Thymus (tissue), 11 donors: ENCODE results near the gene MED12L. TPM values are rescaled to one million over a fixed set of nuclear protein-coding genes. Genes with fewer than 3 reads are reported as not detected.
A peak's percentile ranks its signal among the peaks of the same experiment; 100 is the strongest.

Experiments
- DNase-seq, 9 donors: peaks; one replicate each; pipeline ENCODE4 v3.0.0-alpha.2; 2013; ENCODE audit warnings: low spot score in 9 of 9, low read depth in 6 of 9, missing footprints in 1 of 9
- H3K27ac ChIP-seq, 2 donors: one replicate each; pipeline ENCODE4 v1.5.1; 2013; ENCODE audit warnings: control low read depth in 1 of 2, low read depth in 1 of 2, low read length in 1 of 2, mild to moderate bottlenecking in 1 of 2, moderate library complexity in 1 of 2
- H3K27me3 ChIP-seq, 2 donors: one replicate each; pipeline ENCODE4 v1.5.1; 2013; ENCODE audit warnings: low read length in 1 of 2; ENCODE audit not compliant: control insufficient read depth in 2 of 2, insufficient read depth in 1 of 2
- H3K36me3 ChIP-seq, 2 donors: one replicate each; pipeline ENCODE4 v1.5.1; 2013; ENCODE audit warnings: low read length in 1 of 2, mild to moderate bottlenecking in 1 of 2, moderate library complexity in 1 of 2; ENCODE audit not compliant: control insufficient read depth in 2 of 2, insufficient read depth in 2 of 2
- H3K4me1 ChIP-seq, 2 donors: one replicate each; pipeline ENCODE4 v1.5.1; 2013; ENCODE audit warnings: low read length in 2 of 2; ENCODE audit not compliant: control insufficient read depth in 2 of 2, insufficient read depth in 2 of 2
- H3K4me3 ChIP-seq, 2 donors: one replicate each; pipeline ENCODE4 v1.5.1; 2013; ENCODE audit warnings: low read length in 2 of 2, control low read depth in 1 of 2, mild to moderate bottlenecking in 1 of 2
- H3K9me3 ChIP-seq, 2 donors: one replicate each; pipeline ENCODE4 v1.5.1; 2013; ENCODE audit warnings: low read length in 1 of 2, mild to moderate bottlenecking in 1 of 2; ENCODE audit not compliant: control insufficient read depth in 2 of 2, insufficient read depth in 1 of 2
- WGBS: extraction: QIAGEN DNeasy Blood & Tissue Kit; methylation state at CpG from one replicate; pipeline ENCODE4 v1.1.7; 2013; 5-methylcytosine and 5-hydroxymethylcytosine counted together
- polyA plus RNA-seq: library from polyadenylated mRNA; stranded (reverse); fragments of 200-250 nt; gene quantifications from one replicate; pipeline ENCODE4 v1.2.3, GENCODE V29; 2013
- total RNA-seq: library from RNA; stranded (reverse); fragments of 120-200 nt; gene quantifications from one replicate; pipeline ENCODE4 v1.2.4, GENCODE V29; 2013
- donor health status: healthy.

Gene MED12L
- total and polyA plus RNA-seq, 2 donors = 0.30 to 1.7 TPM

DNA sequence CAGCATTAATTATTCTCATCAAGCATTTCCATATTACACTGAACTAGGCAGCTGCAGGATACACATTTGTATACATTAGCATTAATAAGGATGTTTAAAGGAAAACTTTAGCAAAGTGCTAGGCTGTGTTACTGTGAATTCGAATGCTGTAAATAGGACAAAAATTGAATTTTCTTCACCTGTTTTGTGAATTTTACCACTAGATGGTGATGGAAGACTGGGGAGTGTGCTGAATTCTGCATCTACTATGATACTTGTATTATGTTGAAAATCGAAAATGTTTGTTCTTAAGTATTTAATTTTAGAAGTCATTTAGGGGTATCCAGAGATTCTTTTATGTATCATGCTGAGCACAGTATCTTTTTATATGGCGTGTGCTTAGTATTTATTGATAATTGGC is 205.2 kb downstream of the MED12L start:
- 91% methylated on average over 3 of the region's 3 CpGs for WGBS
- no peaks in the 10 kb centered on the region for H3K4me1 ChIP-seq
- no peak overlapping the region for H3K4me3 ChIP-seq
- H3K27ac ChIP-seq = no peak overlapping the region
- H3K9me3 ChIP-seq = no peaks in the 10 kb centered on the region
- peak in 1 of 9 donors; percentile 27 for DNase-seq
- no peaks in the 10 kb centered on the region for H3K27me3 ChIP-seq
- H3K36me3 ChIP-seq = no peaks in the 10 kb centered on the region

DNA sequence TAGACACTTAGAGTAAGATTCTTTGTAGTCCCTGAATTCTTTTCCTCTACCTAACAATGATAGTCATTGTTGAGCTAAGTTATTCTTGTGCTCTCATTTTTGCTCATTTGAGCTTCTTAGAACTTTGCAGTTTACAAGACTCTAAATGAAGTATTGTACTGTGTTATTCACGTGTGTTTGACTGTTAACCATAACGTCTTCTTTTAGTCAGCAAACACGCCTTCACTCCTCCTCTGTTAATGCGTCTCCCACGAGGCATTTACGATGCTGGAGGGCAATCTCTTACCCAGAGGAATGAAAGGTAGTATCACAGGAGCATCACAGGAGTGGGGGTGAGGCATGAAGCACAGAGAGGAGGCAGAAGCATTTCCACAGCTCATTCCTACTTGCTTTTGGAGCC is 207.7 kb downstream of the MED12L start:
- no peaks in the 10 kb centered on the region for H3K27me3 ChIP-seq
- no peaks in the 10 kb centered on the region for H3K36me3 ChIP-seq
- H3K9me3 ChIP-seq = no peaks in the 10 kb centered on the region
- no peak overlapping the region for H3K4me3 ChIP-seq
- DNase-seq = no peak
- 96% methylated on average over 6 of the region's 6 CpGs for WGBS
- H3K4me1 ChIP-seq = no peaks in the 10 kb centered on the region
- H3K27ac ChIP-seq = no peak overlapping the region

DNA sequence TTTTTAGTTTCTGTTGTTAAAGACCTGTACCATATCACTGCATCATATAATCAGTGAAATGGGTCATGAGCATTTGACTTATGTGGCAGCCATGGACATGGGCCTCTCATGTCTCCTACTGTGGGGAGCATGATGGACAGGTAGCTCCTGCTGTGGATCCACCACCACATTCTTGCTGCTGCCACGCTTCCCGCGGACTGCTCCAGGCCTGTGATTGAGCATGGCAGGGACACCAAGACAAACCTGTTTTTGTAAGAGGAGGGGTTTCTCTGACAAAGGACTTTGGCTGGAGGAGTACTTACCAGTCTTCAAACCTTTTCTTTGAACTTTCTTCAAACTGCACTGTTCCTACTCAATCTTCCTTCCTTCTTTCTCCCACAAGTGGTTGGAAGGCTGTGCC is 210.8 kb downstream of the MED12L start:
- H3K4me3 ChIP-seq = no peak overlapping the region
- no peaks in the 10 kb centered on the region for H3K4me1 ChIP-seq
- H3K36me3 ChIP-seq = no peaks in the 10 kb centered on the region
- H3K9me3 ChIP-seq = no peaks in the 10 kb centered on the region
- H3K27me3 ChIP-seq = no peaks in the 10 kb centered on the region
- no peak for DNase-seq
- H3K27ac ChIP-seq = no peak overlapping the region
- 98% methylated on average over 3 of the region's 3 CpGs for WGBS

DNA sequence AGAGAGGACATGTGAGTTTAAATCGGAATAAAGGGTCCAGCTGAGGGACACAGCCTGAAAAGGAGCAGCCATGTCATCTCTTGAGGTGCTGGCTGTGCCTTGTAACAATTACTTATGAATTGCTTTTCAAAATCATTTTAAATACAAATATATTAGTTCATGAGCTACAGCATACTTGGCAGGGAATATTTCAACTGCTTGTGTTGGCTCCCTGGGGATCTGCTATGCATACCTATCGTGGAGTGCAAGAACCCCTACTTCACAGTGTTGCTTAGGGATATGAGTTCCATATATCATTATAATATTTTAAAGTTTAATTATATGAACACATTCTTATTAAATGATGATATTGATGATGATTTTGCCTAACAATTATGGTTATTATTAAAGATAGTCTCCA is 212.0 kb downstream of the MED12L start:
- H3K9me3 ChIP-seq = no peaks in the 10 kb centered on the region
- WGBS = 74% methylated on average over 2 of the region's 2 CpGs
- DNase-seq = no peak
- H3K4me1 ChIP-seq = no peaks in the 10 kb centered on the region
- H3K27me3 ChIP-seq = no peaks in the 10 kb centered on the region
- H3K4me3 ChIP-seq = no peak overlapping the region
- H3K27ac ChIP-seq = no peak overlapping the region
- no peaks in the 10 kb centered on the region for H3K36me3 ChIP-seq

DNA sequence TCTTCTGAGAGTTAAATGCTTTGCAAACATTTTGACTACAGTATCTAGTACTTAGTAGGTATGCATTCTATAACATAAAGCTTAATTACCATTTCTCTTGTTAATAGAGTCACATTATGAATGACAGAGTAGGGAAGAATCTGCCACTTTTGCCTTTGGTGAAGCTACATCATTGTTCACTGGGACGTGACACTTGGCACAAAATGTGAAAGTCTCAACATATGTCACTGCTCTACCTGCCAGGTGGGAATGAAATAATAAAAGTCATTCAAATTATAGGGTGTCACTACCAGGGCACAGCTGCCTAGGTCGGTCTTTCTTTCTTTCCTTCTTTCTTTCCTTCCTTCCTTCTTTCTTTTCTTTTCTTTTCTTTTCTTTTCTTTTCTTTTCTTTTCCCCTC is 213.5 kb downstream of the MED12L start:
- Histone ChIP-seq H3K4me1 (no peaks in the 10 kb centered on the region), H3K36me3 (no peaks in the 10 kb centered on the region), H3K9me3 (no peaks in the 10 kb centered on the region), H3K4me3 (no peak overlapping the region), H3K27me3 (no peaks in the 10 kb centered on the region), H3K27ac (no peak overlapping the region)
- WGBS = 98% methylated on average over 2 of the region's 2 CpGs
- no peak for DNase-seq

DNA sequence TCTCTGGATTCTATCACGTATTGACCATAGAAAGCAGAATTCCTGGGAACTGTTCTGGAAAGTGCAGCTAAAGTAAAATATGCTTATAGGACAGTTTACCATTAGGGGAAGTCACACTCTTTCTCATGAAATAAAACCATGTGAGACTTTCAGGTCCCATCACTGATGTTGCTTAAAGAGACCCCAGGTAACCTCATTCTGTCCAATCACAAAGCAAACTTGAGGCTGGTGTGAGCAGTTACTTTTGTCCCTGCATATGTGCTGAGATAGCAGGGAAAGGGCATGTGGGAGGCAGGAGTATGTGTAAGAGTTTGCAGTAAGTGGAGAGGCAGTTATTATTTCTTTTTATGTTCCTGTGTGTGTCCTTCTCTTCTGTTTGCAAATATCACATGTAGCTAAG is 215.1 kb downstream of the MED12L start:
- H3K9me3 ChIP-seq = no peaks in the 10 kb centered on the region
- H3K4me3 ChIP-seq = no peak overlapping the region
- H3K36me3 ChIP-seq = no peaks in the 10 kb centered on the region
- peaks cover 0 to 4% of the 10 kb centered on the region in 2 donors for H3K4me1 ChIP-seq
- WGBS = 97% methylated on average over 1 of the region's 1 CpG
- no peaks in the 10 kb centered on the region for H3K27me3 ChIP-seq
- H3K27ac ChIP-seq = no peak overlapping the region
- no peak for DNase-seq

DNA sequence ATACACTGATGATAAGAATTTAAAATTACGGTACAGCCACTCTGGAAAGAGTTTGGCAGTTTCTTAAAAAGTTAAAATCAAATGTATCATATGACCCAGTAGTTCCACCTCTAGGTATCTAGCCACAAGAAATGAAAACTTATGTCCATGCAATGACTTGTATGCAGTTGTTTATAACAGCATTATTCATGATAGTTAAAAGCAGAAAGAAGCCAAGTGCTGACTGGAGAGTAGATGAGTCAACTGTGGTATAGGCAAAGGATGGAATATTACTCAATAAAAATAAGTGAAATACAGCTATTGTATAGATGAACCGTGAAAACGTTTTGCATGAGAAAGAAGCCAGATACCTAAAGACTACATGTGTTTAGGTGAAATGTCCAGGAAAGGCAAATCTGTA is 216.3 kb downstream of the MED12L start:
- Histone ChIP-seq H3K27ac (no peak overlapping the region), H3K27me3 (no peaks in the 10 kb centered on the region), H3K4me3 (no peak overlapping the region), H3K9me3 (no peaks in the 10 kb centered on the region), H3K36me3 (no peaks in the 10 kb centered on the region), H3K4me1 (peaks cover 0 to 4% of the 10 kb centered on the region in 2 donors)
- 96% methylated on average over 3 of the region's 3 CpGs for WGBS
- DNase-seq = no peak

DNA sequence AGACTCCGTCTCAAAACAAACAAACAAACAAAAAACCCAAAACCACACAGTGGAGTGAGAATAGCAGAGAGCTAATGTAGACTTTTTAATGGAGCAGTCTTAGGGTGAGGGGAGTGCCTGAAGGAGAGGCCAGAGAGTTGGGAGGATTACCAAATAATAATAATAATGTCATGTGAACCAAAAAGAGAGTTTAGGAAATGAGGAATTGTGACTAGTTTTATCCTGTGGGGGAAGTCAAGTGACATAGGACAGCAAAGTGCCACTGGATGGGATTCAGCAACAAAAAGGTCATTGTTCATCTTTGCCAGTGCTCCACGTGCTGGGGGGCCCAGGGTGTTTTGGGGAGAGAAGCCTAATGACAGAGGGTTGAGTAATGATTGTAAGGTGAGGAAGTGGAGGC is 218.3 kb downstream of the MED12L start:
- no peak for DNase-seq
- H3K9me3 ChIP-seq = no peaks in the 10 kb centered on the region
- no peaks in the 10 kb centered on the region for H3K27me3 ChIP-seq
- no peaks in the 10 kb centered on the region for H3K36me3 ChIP-seq
- H3K4me3 ChIP-seq = no peak overlapping the region
- H3K27ac ChIP-seq = no peak overlapping the region
- 97% methylated on average over 2 of the region's 2 CpGs for WGBS
- peaks cover 0 to 7% of the 10 kb centered on the region in 2 donors for H3K4me1 ChIP-seq

DNA sequence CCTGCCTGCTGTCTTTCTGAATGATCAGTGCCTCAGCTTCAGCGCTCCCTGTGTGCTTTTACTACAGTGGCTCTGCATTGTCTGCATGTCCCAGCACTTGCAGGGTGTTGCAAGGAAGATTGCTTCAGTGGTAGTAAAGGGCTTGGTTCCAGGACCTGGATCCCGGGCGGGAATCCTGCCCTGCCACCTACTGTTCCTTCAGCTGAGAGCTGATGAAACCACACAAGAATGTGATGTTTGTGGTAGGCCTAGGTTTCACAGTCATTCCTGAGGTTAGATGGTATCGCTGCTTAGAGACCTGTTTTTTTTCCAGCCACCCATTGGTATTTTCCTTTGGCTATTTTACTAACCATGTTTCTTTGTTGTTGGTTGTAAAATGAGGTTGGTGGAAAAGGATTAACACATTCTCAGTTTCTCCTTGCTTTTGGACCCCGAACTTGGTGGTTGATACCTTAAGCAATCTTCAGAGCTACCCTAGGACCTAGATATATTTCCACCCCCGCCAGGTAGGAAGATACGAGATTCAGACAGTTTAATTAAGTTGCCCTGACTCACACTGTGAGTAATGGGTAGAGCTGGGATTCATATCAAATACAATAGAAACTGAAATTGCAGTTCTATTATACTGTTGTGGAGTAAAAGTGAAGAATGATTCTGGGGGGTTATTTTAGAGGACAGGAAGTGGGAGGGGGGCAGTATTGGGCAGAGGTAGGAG is 219.8 kb downstream of the MED12L start:
- Histone ChIP-seq H3K36me3 (no peaks in the 10 kb centered on the region), H3K27ac (peak overlapping the region; percentile 11 to 54), H3K27me3 (no peaks in the 10 kb centered on the region), H3K4me1 (peaks cover 0 to 7% of the 10 kb centered on the region in 2 donors), H3K4me3 (no peak overlapping the region), H3K9me3 (no peaks in the 10 kb centered on the region)
- WGBS = 85% methylated on average over 7 of the region's 7 CpGs
- DNase-seq = no peak
